Heart left ventricle (tissue), 13 donors: ENCODE results near the gene PRAMEF13.
"Not testable (repeated sequence)": the region's sequence is repeated elsewhere in the genome, so short reads cannot be mapped to it uniquely, and the experiment has no call there.

Source experiments
- POLR2A ChIP-seq, 2 donors: fragments of 450-650 bp; IDR thresholded peaks; one replicate each; pipeline ENCODE4 v1.6.1; 2017; ENCODE audit warnings: antibody characterized with exemption in 2 of 2, mild to moderate bottlenecking in 2 of 2, moderate library complexity in 2 of 2
- TF ChIP-seq, protein P1 (sequence below), 12 donors: fragments of 200-600 bp; sonication (generic) in 4 of 12; IDR thresholded peaks; one replicate each; pipeline versions ENCODE4 v1.5.0 to v1.8.0; 2018 to 2022; ENCODE audit warnings: antibody characterized with exemption in 12 of 12, mild to moderate bottlenecking in 5 of 12
- donor health status: ischemic (EF 13 %, LVEDD 7.1; RV severe dilation, severe dysfunction).
- donor health status: DM: no; HTN: yes; CAD: no.
- donor health status: DM: no; HTN: no; CAD: no.
- donor health status: ischemic (EF 25% LVEDD 6.9; RV normal size, moderate dysfunction).
- donor health status: ischemic (EF 25% LVEDD 5.7; RV mildly dilated, moderate dysfunction).
- donor health status: ischemic (EF 35%, LVEDD 5.7; RV mildly dilated, moderate dysfunction).
- donor health status: nonischemic (EF 11% LVEDD 7.7; RV severe dilation, severe dysfunction).
- donor health status: DM: yes; HTN: yes; CAD: no.
- donor health status: PGD.
- donor health status: ischemic (EF 29% LVEDD 5.4; RV normal size, mild dysfunction).
- donor health status: nonischemic (EF 23%, LVEDD 6.1; RV moderate dilation, normal function).

DNA sequence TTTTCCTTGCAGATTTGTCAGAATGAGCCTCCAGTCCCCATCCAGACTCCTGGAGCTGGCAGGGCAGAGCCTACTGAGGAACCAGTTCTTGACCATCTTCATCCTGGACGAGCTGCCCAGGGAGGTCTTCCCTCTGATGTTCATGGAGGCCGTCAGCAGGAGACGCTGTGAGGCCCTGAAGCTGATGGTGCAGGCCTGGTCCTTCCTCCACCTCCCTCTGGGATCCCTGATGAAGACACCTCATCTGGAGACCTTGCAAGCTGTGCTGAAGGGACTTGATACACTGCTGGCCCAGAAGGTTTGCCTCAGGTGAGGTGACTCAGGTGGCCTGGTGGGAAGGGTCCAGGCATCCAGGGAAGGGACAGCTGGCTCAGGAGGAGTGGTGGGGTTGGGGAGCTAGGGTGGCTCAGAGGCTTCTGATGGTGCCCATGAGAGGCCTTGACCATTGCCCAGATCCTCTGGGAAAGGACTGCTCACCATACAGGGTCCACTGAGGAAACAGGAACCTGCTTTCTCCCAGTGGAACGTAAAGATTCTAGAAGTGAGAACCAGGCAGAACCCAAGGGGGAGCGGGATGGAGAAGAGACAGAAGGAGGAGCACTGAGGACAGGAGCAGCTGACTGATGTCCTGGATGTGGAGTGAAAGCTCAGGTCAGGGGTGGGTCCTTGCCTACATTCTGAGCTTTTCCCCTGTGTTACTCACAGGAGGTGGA, 44.8 kb upstream of the PRAMEF13 start:
- TF ChIP-seq, protein P1, sequence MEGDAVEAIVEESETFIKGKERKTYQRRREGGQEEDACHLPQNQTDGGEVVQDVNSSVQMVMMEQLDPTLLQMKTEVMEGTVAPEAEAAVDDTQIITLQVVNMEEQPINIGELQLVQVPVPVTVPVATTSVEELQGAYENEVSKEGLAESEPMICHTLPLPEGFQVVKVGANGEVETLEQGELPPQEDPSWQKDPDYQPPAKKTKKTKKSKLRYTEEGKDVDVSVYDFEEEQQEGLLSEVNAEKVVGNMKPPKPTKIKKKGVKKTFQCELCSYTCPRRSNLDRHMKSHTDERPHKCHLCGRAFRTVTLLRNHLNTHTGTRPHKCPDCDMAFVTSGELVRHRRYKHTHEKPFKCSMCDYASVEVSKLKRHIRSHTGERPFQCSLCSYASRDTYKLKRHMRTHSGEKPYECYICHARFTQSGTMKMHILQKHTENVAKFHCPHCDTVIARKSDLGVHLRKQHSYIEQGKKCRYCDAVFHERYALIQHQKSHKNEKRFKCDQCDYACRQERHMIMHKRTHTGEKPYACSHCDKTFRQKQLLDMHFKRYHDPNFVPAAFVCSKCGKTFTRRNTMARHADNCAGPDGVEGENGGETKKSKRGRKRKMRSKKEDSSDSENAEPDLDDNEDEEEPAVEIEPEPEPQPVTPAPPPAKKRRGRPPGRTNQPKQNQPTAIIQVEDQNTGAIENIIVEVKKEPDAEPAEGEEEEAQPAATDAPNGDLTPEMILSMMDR (IDR thresholded peaks at IDR 0.05): not testable (repeated sequence)
- not testable (repeated sequence) for TF ChIP-seq POLR2A (IDR thresholded peaks at IDR 0.05)
